Measurements from ENCODE around the gene MPC1.

MPC1 gene

DNA sequence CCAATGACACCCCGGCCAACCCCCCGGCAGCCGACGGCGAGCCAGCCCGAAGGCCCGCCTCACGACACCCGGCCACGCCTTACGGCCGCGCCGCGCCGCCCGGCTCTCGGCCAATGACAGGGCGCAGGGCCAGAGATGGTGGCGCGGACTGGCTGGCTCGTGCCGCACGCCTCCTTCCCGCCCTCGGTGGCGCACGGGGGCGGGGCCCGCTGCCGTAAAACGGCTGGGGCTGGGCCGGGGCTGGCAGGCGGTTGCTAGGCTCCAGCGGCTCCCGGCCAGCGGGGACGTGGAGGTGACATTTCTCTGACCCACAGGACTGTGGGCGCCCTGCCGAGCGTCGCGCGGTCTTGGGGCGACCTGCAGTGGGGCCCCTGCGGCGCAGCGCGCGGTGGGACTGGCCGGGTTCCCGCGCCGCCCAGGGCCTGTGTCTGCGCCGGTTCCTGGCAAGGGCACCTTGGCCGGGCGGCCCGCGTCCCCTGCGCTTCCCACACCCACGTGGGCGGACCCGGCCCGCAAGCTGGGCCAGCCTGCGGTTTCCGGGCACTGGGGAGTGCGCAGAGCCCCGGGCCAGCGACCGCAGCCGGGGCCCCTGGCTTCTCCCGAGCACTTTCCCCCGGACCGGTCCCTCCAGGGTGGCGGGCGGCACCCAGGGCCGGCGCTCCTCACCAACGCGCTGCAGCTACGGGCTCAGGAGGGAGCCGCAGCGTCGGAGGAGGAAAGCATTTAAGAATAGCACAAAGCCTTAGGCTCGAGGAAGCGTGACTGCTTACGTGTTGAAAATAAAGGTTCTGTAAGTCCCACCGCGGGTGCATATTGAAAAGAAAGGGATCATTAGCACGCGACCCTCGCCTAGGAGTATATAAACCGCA is at the start of gene MPC1:
MPC1 (minus strand) TSS at position 8 of the 869 bp plus-strand sequence. CDS start 64 bp downstream, outside the sequence.
- DNase-seq (ENCODE audit: low spot score) = peak; percentile 99

DNA sequence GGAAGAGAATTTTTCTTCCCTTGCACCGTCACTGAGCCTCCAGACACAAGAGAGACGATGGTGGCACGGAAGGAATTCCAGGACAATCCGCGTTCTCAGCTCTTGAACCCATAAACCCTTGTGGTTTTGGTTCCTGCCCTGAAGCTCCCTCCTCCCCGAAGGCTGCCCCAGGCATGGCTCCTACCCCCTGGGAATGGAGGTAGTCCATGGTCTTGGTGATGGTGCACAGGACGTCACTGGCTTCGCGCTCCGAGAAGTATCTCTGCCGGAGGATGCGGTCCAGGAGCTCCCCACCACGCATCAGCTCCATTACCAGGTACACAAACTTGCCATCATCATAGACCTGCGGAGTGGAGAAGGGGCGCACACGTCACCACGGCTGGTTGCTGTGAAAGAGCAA is 47.5 kb upstream of the MPC1 start:
- no peak for DNase-seq (ENCODE audit: low spot score)

DNA sequence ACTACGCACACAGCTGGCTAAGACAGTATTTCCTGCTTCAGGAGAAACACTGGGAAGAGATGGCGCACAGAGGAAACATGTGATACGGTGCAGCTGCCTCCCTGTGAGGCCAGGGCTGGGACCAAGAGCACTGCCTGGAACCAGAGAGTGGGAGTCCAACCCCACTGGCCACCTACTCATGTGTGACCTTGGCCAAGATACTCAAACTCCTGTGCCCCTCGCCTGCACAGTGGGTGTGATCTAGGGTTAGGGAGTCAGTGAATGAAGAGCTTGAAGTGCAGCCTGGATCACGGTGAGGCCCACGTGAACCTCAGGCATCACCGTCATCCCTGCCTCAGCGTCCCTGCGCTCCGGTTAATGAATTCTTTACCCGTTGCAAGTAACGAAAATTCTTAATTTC is 41.7 kb upstream of the MPC1 start:
- no peak for DNase-seq (ENCODE audit: low spot score)

DNA sequence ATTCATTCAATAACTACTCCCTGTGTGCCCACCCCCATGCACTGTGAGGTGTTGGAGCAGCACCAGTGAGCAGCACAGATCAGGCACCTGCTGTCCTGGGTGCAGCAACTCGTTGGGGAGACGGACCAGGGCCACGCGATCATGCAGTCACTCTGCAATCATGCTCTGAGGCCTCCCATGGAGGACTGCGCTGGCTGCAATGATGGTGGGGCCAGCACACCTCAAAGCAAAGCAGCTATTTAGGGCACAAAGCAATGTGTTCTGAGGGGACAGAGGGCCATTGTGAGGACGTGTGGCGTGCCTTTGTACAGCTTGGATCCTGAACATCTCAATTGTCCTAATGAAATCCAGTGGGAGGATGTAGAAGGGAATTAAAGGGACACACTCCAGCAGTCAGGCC is 41.0 kb upstream of the MPC1 start:
- no peak for DNase-seq (ENCODE audit: low spot score)

DNA sequence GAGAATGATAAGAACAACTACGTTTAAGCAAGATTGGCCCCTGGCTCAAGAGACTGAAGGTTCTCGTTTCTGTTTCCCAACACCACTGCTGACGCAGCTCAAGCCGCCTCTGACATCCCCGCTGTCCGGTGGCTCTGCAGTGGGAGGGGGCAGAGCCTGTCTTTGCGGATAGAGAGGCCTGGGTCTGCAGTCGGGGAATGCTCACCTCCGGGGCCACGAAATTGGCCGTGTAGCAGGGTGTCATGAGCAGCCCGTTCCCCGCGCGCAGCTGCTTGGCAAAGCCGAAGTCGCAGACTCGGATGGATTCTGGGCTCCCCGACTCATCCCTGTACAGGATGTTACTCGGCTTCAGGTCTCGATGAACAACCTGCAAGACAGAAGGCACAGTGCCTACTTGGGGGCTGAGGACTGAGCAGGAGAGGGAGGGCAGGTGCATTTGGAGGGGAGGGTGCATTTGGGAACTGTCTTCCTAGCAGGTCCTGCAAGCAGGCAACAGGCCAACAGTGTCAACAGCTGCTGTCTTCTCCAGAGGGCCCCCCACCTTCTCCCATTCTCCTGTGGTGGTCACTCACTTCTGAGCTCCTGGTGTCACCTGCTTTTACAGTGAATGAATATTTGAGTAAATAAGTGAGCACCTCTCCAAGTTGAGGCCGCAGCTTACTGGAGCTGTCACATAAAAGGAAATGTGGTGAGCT is 40.5 kb upstream of the MPC1 start:
- no peak for DNase-seq (ENCODE audit: low spot score)

DNA sequence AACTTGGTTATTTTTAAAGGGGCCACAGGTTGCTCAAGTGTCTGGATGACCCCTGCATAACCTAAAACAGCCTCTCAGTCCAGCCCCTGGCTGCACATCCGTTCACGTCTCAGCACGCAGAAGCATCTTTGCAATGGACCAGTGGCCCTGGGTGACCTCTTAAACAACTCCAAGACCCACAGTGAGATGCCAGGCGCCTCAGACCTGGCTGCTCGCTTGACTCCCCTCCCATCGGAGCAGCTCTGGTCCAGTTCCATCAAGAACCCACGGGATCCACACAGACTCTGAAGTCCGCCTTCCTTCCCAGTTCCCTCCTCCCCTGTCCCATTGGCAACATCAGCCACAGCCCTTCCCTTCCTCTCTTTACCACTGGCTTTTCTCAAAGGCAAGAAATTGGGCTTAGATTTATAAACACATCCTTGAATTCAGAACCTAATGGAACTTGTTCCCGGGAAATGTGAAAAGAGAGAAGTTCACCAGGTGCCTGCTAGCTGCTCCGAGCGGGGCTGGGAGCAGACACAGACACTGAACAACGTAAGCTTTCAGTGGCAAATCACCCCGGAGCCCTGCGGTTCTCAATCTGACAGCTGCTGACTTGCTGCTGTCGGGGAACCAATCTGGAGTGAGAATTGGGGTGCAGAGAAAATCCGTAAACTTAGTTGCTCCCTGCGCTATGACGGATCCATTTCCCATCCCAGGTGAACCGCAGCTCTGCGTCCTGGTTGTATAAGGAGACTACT is 39.6 kb upstream of the MPC1 start:
- no peak for DNase-seq (ENCODE audit: low spot score)

DNA sequence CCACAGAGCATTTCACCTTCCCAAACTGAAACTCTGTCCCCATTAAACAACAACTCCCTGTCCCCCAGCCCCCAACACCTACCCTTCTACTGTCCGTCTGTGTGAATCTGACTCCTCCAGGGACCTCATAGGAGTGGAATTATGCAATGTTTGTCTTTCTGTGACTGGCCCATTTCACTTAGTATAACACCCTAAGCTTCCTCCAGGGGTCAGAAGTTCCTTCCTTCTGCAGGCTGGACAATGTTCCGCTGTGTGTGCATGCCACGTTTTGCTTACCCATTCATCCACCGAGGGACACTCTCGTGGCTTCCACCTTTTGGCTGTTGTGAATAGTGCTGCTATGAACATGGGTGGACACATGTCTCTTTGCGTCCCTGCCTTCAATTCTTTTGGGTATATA is 37.6 kb upstream of the MPC1 start:
- DNase-seq (ENCODE audit: low spot score) = no peak

DNA sequence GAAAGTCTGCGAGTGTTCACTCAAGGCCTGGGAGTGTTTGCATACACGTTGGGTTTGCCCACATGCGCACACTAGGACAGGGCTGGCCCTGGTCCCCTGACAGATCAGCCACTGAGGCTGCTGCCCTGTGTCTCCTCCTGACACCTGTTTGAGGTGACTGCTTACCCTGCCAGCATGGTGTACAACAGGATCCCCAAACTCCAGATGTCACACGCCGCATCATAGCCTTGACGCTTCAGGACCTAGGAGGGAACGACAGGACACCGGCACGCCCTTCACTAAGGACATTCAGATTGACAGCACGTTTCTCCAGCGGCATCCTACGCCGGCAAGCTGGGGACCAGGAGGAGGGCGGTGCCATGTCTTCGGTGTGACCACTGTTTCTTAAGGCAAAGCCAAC is 37.0 kb upstream of the MPC1 start:
- DNase-seq (ENCODE audit: low spot score) = no peak

DNA sequence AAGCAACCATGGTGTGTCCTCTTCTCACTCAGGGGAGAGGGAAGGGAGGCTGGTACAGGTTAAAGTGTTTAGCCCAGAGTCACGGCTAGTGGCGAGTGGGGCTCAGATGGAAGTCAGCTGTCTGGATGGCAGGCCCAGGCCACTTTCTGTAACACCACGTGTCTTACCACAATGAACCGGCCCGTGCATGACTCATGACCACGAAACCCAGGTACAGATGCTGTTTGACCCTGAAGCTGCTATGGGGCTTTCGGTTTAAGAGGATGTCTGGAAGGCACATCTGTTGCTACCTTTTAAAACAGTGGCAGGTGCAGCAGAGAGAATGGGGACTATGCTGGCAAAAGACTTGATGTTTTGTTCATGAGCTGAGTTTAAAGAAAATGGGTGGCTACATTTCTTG is 36.5 kb upstream of the MPC1 start:
- DNase-seq (ENCODE audit: low spot score) = no peak

DNA sequence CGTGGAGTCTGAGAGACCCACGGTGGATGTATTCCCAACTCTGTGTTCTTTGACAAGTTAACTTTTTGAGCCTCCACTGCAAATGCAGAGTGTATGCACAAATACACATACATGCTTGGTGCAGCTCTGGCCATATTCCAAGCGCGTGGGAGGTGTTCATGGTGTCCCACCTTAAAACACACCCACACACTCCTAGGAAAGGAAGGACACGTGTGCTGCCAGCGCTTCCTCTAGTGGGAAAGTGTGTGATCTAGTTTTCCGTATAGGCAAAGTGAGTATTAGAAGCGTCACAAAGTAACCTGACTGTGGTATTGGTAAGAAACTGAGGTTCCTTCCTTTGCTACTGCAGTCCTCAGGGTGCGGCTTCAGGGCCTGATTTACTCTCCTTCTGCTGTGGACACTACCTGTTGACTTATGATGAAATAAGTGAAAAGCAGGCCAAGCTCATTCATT is 36.0 kb upstream of the MPC1 start:
- no peak for DNase-seq (ENCODE audit: low spot score)

DNA sequence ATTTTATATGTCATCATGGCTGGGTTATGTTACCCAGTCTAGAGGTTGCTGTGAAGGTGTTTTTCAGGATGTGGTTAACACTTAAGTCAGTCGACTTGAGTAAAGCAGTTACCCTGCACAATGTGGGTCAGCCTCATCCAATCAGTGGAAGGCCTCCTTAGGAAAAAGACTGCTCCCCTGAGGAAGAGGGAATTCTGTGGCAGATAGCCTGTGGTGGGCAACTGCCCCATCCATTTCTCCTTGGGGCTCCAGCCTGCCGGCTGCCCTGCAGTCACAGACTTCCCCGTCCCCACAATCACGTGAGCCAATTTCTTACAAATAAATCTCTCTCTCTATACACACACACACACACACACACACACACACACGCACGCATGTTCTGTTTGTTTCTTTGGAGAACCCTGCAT is 34.5 kb upstream of the MPC1 start:
- no peak for DNase-seq (ENCODE audit: low spot score)

DNA sequence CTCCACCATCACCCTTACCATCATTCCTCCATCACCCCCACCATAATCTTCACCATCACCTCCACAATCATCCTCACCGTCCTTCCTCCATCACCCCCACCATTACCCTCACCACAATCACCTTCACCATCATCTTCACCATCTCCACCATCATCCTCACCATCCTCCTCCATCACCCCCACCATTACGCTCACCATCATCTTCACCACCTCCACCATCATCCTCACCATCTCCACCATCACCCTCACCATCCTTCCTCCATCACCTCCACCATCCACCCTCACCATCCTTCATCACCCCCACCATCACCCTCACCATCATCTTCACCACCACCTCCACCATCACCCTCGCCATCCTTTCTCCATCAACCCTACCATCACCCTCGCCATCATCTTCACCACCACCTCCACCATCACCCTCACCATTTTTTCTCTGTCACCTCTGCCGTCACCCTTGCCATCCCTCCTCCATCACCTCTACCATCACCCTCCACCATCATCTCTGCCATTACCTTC is 33.1 kb upstream of the MPC1 start:
- DNase-seq (ENCODE audit: low spot score) = no peak

DNA sequence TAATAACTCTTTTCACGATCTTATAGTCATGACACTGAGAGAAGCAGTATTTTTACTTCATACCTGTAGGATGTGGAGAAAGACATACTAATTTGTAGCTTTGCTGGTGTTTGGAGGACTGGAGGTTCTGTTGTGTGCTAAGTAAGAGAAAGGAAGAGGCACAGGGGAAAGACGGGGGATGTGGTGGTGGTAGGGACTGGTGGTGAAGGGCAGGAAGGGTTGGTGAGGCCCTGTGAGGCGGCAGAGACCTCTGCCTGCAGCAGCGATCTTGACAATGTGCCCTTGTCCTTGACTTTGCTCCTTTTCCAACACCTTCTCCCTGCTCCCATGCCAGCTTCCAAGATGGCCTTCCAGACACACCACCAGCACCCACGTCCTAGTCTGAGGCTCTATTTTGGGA is 32.6 kb upstream of the MPC1 start:
- DNase-seq (ENCODE audit: low spot score) = no peak

DNA sequence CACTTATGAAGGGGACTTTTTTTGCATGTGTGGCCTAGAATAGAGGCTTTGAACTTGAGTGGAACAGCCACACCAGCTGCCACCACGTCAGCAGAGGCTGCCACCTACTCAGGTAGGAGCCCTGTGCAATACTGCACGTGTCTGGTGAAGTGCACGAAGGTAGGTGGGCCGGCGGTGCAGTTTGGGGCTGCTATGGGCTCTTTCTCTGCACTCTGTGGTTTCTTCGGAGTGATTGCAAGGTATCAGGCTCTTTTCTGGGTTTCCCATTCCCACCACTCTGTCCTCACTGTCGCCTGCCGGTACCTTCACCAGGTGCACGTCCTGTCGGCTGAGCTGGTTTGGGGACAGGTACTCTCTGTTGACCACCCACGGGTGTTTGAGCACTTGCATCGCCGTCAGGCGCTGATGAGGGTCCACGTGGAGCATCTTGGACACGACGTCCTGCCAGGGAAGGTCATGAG is 30.8 kb upstream of the MPC1 start:
- DNase-seq (ENCODE audit: low spot score) = no peak

DNA sequence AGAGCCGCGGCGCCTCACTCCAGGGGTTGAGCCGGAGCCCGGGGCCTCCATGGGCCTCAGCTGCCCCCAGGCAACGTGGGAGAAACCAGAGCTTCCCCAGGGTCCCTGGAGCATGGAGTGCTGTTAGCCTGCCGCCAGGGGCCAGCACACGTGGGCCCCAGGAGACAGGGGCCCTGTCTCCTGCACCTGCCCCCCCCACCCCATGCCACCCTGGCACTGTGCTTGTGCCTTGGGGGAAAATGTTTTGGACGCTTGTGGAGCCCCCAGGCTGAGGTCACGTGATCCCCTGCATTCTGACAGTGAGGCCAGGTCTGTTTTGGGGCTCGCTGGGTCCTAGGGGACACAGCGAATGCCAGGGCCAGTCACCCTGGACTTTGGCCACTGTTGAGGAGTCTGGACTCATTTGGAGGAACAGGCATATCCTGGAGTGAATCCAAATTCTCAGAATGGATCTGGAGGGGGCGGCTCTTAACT is 30.2 kb upstream of the MPC1 start:
- DNase-seq (ENCODE audit: low spot score) = no peak

DNA sequence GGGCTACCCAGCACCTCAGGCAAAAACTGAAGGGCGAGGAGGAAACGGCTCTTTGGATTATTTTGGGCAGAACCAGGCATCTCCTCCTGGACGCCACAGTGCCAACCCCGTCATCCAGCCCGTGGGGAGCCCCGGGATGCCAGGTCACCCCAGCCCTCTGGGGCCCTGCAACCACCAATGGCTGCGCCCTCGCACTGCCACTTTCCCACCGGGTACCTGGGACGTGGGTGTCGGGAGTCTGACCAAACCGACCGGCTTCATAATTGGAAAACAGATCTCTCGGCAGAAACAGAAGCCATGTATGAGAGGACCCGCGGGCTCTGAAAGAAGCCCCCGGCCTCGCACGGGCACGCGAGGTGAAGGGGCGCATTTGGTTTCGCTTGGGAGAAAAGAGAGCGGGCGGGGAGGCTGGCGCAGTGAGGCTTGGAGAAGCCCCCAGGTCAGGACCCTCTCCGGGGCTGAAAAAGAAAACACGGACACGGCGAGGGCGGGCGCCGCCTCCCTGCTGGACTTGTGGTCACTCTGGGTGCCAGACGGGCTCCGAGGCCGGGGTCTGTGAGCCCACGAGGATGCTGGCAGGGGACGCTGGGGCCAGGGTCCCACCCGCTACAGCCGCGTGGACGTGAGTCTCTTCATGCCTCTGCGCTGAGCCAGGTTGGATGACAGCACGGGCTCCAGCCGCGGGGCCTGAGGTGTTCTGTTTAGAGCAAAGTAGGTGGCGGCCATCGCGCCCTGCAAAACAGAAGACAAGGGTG is 29.6 kb upstream of the MPC1 start:
- no peak for DNase-seq (ENCODE audit: low spot score)

DNA sequence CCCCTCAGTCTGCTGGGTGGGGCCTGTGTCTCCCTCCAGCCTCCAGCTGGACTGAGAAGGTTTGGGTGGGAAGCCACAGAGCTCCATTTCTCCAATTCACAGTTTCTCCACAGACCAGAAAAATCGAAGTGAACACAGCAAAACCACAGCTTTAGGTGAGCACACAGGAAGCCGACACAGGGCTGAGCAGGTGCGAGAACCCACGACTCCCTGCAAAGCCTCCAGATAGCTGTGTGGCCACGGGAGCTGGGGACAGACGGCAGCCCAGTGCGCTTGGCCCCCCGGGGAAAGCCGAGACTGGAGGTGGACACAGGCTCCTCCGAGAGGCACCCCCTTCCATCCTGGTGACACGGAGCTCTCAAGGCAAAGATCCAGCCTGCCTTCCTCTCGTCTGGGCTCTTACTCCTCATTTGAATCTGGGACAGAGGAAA is 29.0 kb upstream of the MPC1 start:
- no peak for DNase-seq (ENCODE audit: low spot score)

DNA sequence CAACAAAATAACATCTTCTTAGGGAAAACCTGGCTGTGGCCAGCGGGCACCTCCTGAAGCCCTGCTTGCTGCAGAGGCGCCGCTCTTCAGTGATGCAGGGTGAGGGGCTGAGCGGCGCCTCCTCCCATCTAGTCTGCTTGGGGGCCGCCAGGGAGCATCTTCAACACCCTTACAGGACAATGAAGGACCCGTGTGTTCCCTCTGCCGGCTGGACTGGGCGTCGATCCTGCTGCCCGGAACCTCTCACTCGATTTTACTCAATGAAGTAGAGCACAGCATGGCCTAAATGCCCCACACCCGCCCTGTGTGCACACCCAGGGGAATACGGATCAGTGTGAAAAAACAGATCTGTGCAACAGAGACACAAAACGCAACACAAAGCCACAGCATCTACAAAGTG is 28.5 kb upstream of the MPC1 start:
- DNase-seq (ENCODE audit: low spot score) = no peak

DNA sequence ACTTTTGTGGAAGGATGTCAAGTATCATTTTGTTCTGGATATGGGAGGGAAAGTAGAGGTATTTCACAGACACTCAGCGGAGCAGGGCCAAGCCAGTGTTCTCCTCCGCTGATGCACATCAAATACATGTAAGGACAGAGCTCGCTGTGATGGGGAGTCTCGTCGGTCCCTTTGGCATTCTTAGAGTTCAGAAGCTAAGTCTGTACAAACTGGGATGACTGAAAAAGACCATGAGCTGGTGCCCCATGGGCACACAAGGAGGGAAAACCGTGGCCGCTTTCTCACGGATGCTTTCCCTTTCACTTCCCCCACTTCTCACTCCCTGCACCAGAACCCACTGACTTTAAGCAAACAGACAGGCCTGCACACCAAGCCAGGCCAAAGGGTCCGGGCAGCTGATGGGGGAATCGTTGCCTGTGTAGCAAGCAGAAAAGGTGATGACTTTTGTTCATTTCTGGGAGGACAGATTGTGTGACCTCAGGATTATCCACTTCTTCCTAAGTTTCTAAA is 27.7 kb upstream of the MPC1 start:
- DNase-seq (ENCODE audit: low spot score) = no peak

DNA sequence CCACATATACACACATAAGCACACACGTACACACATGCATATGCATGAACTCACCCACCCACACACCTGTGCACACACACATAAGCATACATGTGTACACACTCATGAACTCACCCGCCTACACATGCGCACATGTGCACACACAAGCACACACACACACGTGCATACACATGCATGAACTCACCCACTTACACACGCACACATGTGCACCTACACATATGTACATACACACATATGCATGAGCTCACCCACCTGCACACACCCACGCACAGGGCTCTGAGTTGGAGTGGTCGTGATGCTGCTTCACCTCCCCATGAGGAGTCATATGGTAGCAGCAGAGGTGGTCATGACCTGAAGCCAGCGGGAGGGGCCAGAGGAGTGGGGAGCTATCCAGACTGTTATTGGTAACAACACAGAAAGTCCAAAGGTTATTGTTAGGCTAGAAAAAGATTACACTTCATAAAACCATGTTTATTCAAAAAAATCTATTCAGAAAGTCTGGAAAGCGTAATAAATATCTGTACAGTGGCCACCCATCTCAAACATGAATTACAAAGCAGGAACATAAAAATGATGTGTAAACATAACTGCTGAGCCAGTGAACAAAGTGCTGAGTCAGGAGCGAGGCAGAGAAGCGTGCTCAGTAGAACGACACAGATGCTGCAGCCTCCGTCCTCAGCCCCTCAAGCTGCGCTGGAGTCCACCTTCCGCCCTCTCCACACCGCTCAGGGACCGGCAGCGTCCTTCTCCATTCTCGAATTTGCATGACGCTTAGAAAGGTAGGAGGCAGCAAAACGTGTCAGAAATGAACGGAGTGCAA is 26.4 kb upstream of the MPC1 start:
- no peak for DNase-seq (ENCODE audit: low spot score)
